Caco-2 (cell line): ENCODE data around the gene WWOX. TPM values are rescaled to one million over a fixed set of nuclear protein-coding genes. Genes with fewer than 3 reads are reported as not detected.

Experiments used
- BruUV-seq: library from RNA; stranded (reverse); fragments of 400-500 nt; replicated peaks from 2 replicates; lab custom pipeline; 2021; lab: Mats Ljungman, UMichigan
- CTCF ChIA-PET: fragments of 300-600 bp; sonication (Branson Sonifier 250); formaldehyde crosslinking; loops from one replicate; lab custom pipeline; 2022; ENCODE audit warnings: antibody characterized with exemption; lab: Charles Lee
- POLR2A ChIA-PET: fragments of 300-600 bp; sonication (Branson Sonifier 250); formaldehyde crosslinking; loops from one replicate; lab custom pipeline; 2022; ENCODE audit warnings: antibody characterized with exemption; lab: Charles Lee
- DNase-seq, 2 experiments: peaks; one replicate each; pipeline versions ENCODE4 v3.0.0 to v3.0.0-alpha.2; 2020 to 2022
- H3K27me3 ChIP-seq: replicated peaks from 2 replicates; pipeline ENCODE4 v1.6.0; 2011; ENCODE audit warnings: low read length; ENCODE audit not compliant: control insufficient read depth, insufficient read depth
- H3K36me3 ChIP-seq: 2 replicates; pipeline ENCODE4 v1.5.1; 2011; ENCODE audit warnings: low read length; ENCODE audit not compliant: control insufficient read depth, insufficient read depth
- H3K4me1 ChIP-seq: fragments of 250-450 bp; sonication (Bioruptor Pico); 2 replicates; pipeline ENCODE4 v1.5.1; 2020; ENCODE audit warnings: mild to moderate bottlenecking
- H3K4me3 ChIP-seq: 2 replicates; pipeline ENCODE4 v1.5.1; 2011; ENCODE audit warnings: low read depth, mild to moderate bottlenecking, control low read depth, low read length
- H3K9me3 ChIP-seq: fragments of 250-450 bp; sonication (Bioruptor Pico); 2 replicates; pipeline ENCODE4 v1.5.1; 2020; ENCODE audit warnings: mild to moderate bottlenecking, moderate library complexity
- H3K27ac Mint-ChIP-seq: one replicate; pipeline ENCODE4 v1.8.0; 2022; ENCODE audit warnings: mixed read lengths; ENCODE audit not compliant: unreplicated experiment
- H3K27me3 Mint-ChIP-seq: one replicate; pipeline ENCODE4 v1.8.0; 2022; ENCODE audit warnings: mixed read lengths; ENCODE audit not compliant: insufficient read depth, unreplicated experiment
- H3K36me3 Mint-ChIP-seq: one replicate; pipeline ENCODE4 v1.8.0; 2022; ENCODE audit warnings: mild to moderate bottlenecking, mixed read lengths; ENCODE audit not compliant: insufficient read depth, unreplicated experiment
- H3K4me1 Mint-ChIP-seq: one replicate; pipeline ENCODE4 v1.8.0; 2022; ENCODE audit warnings: low read depth, mixed read lengths; ENCODE audit not compliant: unreplicated experiment
- H3K4me3 Mint-ChIP-seq: one replicate; pipeline ENCODE4 v1.8.0; 2022; ENCODE audit warnings: mild to moderate bottlenecking, moderate library complexity, mixed read lengths; ENCODE audit not compliant: unreplicated experiment
- H3K9me3 Mint-ChIP-seq: one replicate; pipeline ENCODE4 v1.8.0; 2022; ENCODE audit warnings: mixed read lengths; ENCODE audit not compliant: unreplicated experiment
- CTCF ChIP-seq, 2 experiments: fragments of 200-600 bp in 1 of 2; IDR thresholded peaks; 1 replicate in 1 of 2; 2 replicates in 1 of 2; pipeline versions ENCODE4 v1.5.1 to v1.8.0; 2011 to 2022; ENCODE audit warnings: antibody characterized with exemption in 1 of 2, control low read depth in 1 of 2, inconsistent platforms in 1 of 2, low read depth in 1 of 2, low read length in 1 of 2, mild to moderate bottlenecking in 1 of 2, moderate library complexity in 1 of 2; ENCODE audit not compliant: insufficient read depth in 1 of 2, severe bottlenecking in 1 of 2, unreplicated experiment in 1 of 2
- intact Hi-C: fragments of 100-400 bp; cut with micrococcal nuclease; formaldehyde crosslinking; loops from one replicate; pipeline ENCODE4 v1.10.0; 2022; ENCODE audit not compliant: unreplicated experiment
- total RNA-seq: library from RNA; stranded (reverse); gene quantifications from 2 replicates; pipeline ENCODE4 v1.2.3, GENCODE V29; 2022

Gene WWOX
- total RNA-seq, 1 experiment from 2014 or later, result 45.0 TPM

GRCh38 chr16:78072275-78072674 is 27.2 kb upstream of the WWOX start:
- Mint-ChIP-seq H3K27me3 (no peaks in the 10 kb centered on the region), H3K36me3 (no peaks in the 10 kb centered on the region), H3K4me3 (no peak overlapping the region), H3K4me1 (peaks cover 7% of the 10 kb centered on the region), H3K9me3 (no peaks in the 10 kb centered on the region), H3K27ac (no peak overlapping the region)
- H3K36me3 ChIP-seq, result no peaks in the 10 kb centered on the region
- BruUV-seq, result no TSS peak
- H3K4me1 ChIP-seq, result peaks cover 13% of the 10 kb centered on the region
- TF ChIP-seq CTCF (IDR thresholded peaks at IDR 0.05; ENCODE audit: insufficient read depth in 1 of 2, low read depth in 1 of 2, low read length in 1 of 2, severe bottlenecking in 1 of 2, unreplicated experiment in 1 of 2), result no peak
- H3K27me3 ChIP-seq, result no peaks in the 10 kb centered on the region
- ChIA-PET POLR2A (no interaction called here), CTCF (no interaction called here)
- intact Hi-C loops, result no loop called here
- DNase-seq, result peak in 1 of 2 experiments; percentile 41
- no peak overlapping the region for H3K4me3 ChIP-seq
- no peaks in the 10 kb centered on the region for H3K9me3 ChIP-seq

- ChIA-PET CTCF (interaction anchor here (0.8 to 1.4 kb wide), 2 partner anchors 16 to 73 kb away, joined by 5 to 6 read pairs; no protein-coding TSS in a partner anchor), POLR2A (no interaction called here)
- TF ChIP-seq CTCF (IDR thresholded peaks at IDR 0.05; ENCODE audit: insufficient read depth in 1 of 2, low read depth in 1 of 2, low read length in 1 of 2, severe bottlenecking in 1 of 2, unreplicated experiment in 1 of 2), result no peak
- intact Hi-C loops, result no loop called here
- DNase-seq, result no peak
- BruUV-seq, result no TSS peak
- no peak overlapping the region for H3K4me3 ChIP-seq
- no peaks in the 10 kb centered on the region for H3K9me3 ChIP-seq
- H3K27me3 ChIP-seq, result no peaks in the 10 kb centered on the region
- H3K4me1 ChIP-seq, result peaks cover 13% of the 10 kb centered on the region
- no peak overlapping the region for H3K4me3 Mint-ChIP-seq
- peaks cover 7% of the 10 kb centered on the region for H3K4me1 Mint-ChIP-seq
- no peaks in the 10 kb centered on the region for H3K27me3 Mint-ChIP-seq
- no peaks in the 10 kb centered on the region for H3K36me3 Mint-ChIP-seq
- H3K27ac Mint-ChIP-seq, result no peak overlapping the region
- H3K36me3 ChIP-seq, result no peaks in the 10 kb centered on the region
- H3K9me3 Mint-ChIP-seq, result peaks cover 4% of the 10 kb centered on the region
Observed at GRCh38 chr16:78075800-78076199, 23.7 kb upstream of the WWOX start.

GRCh38 chr16:78081341-78081740 is 18.1 kb upstream of the WWOX start:
- CTCF ChIA-PET, result no interaction called here
- H3K4me1 ChIP-seq, result no peaks in the 10 kb centered on the region
- no peaks in the 10 kb centered on the region for H3K4me1 Mint-ChIP-seq
- H3K27me3 ChIP-seq, result no peaks in the 10 kb centered on the region
- no peak overlapping the region for H3K4me3 ChIP-seq
- intact Hi-C loops, result no loop called here
- H3K9me3 Mint-ChIP-seq, result peaks cover 9% of the 10 kb centered on the region
- TF ChIP-seq CTCF (IDR thresholded peaks at IDR 0.05; ENCODE audit: insufficient read depth in 1 of 2, low read depth in 1 of 2, low read length in 1 of 2, severe bottlenecking in 1 of 2, unreplicated experiment in 1 of 2), result no peak
- no peak overlapping the region for H3K27ac Mint-ChIP-seq
- no peaks in the 10 kb centered on the region for H3K27me3 Mint-ChIP-seq
- DNase-seq, result no peak
- POLR2A ChIA-PET, result no interaction called here
- no TSS peak for BruUV-seq
- H3K36me3 Mint-ChIP-seq, result no peaks in the 10 kb centered on the region
- H3K4me3 Mint-ChIP-seq, result no peak overlapping the region
- H3K36me3 ChIP-seq, result no peaks in the 10 kb centered on the region
- no peaks in the 10 kb centered on the region for H3K9me3 ChIP-seq
